ENCODE data around the gene LPAR3.

Gene LPAR3

DNA sequence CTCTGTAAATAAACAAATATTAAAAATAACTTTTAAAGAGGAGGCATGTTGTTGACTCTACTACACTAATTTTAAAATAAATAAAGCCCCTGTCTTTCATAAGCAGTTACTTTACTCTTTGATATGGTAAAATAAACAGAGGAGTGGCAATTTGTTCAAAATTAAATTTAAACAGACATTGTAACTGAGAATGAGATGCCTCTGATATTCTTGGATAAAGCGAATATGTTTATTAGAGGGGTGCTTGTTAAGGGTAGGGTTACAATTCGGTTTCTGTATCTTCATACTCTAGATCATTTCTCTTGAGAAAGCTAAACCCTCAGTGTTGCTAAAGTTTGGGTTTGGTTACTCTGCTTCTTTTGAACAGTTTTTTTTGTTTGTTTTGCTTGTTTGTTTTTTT, 19.6 kb downstream of the LPAR3 start:
- H3K27ac ChIP-seq (ENCODE audit: low read depth, low read length): no peak overlapping the region
- no peaks in the 10 kb centered on the region for H3F3A ChIP-seq (ENCODE audit: insufficient read depth)
- H3K9ac ChIP-seq (ENCODE audit: low read length): no peak overlapping the region
- H3K9me2 ChIP-seq (replicated peaks; ENCODE audit: insufficient read depth, low read length): no peaks in the 10 kb centered on the region
- no peak overlapping the region for H2AFZ ChIP-seq (ENCODE audit: low read depth, low read length, severe bottlenecking)
- H4K20me1 ChIP-seq (ENCODE audit: low read depth, low read length): no peaks in the 10 kb centered on the region
- H3K4me2 ChIP-seq (ENCODE audit: low read depth, low read length, poor library complexity, severe bottlenecking): no peak overlapping the region
- no peak for TF ChIP-seq EZH2phosphoT487 (conservative IDR thresholded peaks at IDR 0.05; ENCODE audit: low read length)
- TF ChIP-seq, protein P1, sequence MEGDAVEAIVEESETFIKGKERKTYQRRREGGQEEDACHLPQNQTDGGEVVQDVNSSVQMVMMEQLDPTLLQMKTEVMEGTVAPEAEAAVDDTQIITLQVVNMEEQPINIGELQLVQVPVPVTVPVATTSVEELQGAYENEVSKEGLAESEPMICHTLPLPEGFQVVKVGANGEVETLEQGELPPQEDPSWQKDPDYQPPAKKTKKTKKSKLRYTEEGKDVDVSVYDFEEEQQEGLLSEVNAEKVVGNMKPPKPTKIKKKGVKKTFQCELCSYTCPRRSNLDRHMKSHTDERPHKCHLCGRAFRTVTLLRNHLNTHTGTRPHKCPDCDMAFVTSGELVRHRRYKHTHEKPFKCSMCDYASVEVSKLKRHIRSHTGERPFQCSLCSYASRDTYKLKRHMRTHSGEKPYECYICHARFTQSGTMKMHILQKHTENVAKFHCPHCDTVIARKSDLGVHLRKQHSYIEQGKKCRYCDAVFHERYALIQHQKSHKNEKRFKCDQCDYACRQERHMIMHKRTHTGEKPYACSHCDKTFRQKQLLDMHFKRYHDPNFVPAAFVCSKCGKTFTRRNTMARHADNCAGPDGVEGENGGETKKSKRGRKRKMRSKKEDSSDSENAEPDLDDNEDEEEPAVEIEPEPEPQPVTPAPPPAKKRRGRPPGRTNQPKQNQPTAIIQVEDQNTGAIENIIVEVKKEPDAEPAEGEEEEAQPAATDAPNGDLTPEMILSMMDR (IDR thresholded peaks at IDR 0.05; ENCODE audit: insufficient read depth, low read length, poor library complexity, severe bottlenecking): no peak
- no peaks in the 10 kb centered on the region for H3K9me3 ChIP-seq (ENCODE audit: insufficient read depth, low read length)
- no peak overlapping the region for H3K4me3 ChIP-seq (ENCODE audit: insufficient read depth, low read length, poor library complexity, severe bottlenecking)
- H3K36me3 ChIP-seq (ENCODE audit: low read length): no peaks in the 10 kb centered on the region
- H3K79me2 ChIP-seq (ENCODE audit: insufficient read depth, low read length): no peaks in the 10 kb centered on the region
- no peaks in the 10 kb centered on the region for H3K27me3 ChIP-seq (ENCODE audit: low read length)

DNA sequence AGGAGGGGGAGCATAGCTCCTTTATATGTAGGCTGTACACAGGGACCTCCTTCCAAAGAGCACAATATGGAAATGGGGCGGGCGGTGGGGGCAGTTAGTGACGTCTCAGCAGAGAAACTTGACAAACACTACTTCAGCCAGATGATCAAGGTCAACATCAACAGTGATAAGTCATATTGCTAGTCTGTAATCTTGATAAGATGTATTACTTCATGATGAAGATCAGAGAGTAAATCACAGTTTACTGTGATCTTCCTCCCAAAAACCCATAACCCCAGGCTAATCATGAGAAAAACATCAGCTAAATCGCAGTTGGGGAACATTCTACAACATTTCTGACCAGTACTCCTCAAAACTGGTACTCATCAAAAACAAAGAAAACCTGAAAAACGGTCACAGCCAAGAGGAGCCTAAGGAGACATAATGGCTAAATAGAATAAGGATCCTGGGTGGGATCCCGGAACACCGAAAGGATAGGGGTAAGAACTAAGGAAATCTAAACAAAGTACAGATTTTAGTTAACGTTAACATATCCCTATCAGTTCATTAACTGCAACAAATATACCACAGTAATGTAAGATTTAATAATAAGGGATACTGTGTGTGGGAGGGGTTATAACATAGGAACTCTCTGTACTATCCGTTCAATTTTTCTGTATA, 20.2 kb downstream of the LPAR3 start:
- no peaks in the 10 kb centered on the region for H3K36me3 ChIP-seq (ENCODE audit: low read length)
- no peak overlapping the region for H3K4me2 ChIP-seq (ENCODE audit: low read depth, low read length, poor library complexity, severe bottlenecking)
- H4K20me1 ChIP-seq (ENCODE audit: low read depth, low read length): no peaks in the 10 kb centered on the region
- H3K9me3 ChIP-seq (ENCODE audit: insufficient read depth, low read length): no peaks in the 10 kb centered on the region
- no peak overlapping the region for H3K27ac ChIP-seq (ENCODE audit: low read depth, low read length)
- TF ChIP-seq, protein P1 (IDR thresholded peaks at IDR 0.05; ENCODE audit: insufficient read depth, low read length, poor library complexity, severe bottlenecking): no peak
- no peak for TF ChIP-seq EZH2phosphoT487 (conservative IDR thresholded peaks at IDR 0.05; ENCODE audit: low read length)
- H3K79me2 ChIP-seq (ENCODE audit: insufficient read depth, low read length): no peaks in the 10 kb centered on the region
- H3K4me3 ChIP-seq (ENCODE audit: insufficient read depth, low read length, poor library complexity, severe bottlenecking): no peak overlapping the region
- no peaks in the 10 kb centered on the region for H3K27me3 ChIP-seq (ENCODE audit: low read length)
- H3F3A ChIP-seq (ENCODE audit: insufficient read depth): no peaks in the 10 kb centered on the region
- H2AFZ ChIP-seq (ENCODE audit: low read depth, low read length, severe bottlenecking): no peak overlapping the region
- H3K9ac ChIP-seq (ENCODE audit: low read length): no peak overlapping the region
- no peaks in the 10 kb centered on the region for H3K9me2 ChIP-seq (replicated peaks; ENCODE audit: insufficient read depth, low read length)

DNA sequence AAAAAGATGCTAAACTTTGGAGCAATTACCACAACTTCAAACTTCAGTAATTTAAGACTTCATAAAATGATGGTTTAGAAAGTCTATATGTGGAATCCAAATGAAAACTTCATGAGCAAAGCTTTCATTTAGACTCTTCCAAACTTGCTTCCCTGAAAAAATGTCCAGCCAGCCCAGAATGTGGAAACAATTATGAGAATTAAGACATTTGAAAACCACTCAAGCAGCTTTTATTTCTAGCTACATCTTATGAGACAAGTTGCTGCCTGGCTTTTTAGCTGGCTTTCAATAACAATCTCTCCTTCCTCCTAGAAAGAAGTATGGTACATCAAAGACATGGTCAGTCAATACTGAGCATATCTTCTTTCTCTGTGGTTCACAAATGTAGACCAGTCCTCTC, 21.8 kb downstream of the LPAR3 start:
- Histone ChIP-seq H3K27me3 (ENCODE audit: low read length) (no peaks in the 10 kb centered on the region), H3K79me2 (ENCODE audit: insufficient read depth, low read length) (no peaks in the 10 kb centered on the region), H3K4me2 (ENCODE audit: low read depth, low read length, poor library complexity, severe bottlenecking) (no peak overlapping the region), H4K20me1 (ENCODE audit: low read depth, low read length) (no peaks in the 10 kb centered on the region), H2AFZ (ENCODE audit: low read depth, low read length, severe bottlenecking) (no peak overlapping the region), H3K27ac (ENCODE audit: low read depth, low read length) (no peak overlapping the region), H3F3A (ENCODE audit: insufficient read depth) (no peaks in the 10 kb centered on the region), H3K9ac (ENCODE audit: low read length) (no peak overlapping the region), H3K9me3 (ENCODE audit: insufficient read depth, low read length) (no peaks in the 10 kb centered on the region), H3K9me2 (replicated peaks; ENCODE audit: insufficient read depth, low read length) (no peaks in the 10 kb centered on the region), H3K36me3 (ENCODE audit: low read length) (no peaks in the 10 kb centered on the region), H3K4me3 (ENCODE audit: insufficient read depth, low read length, poor library complexity, severe bottlenecking) (no peak overlapping the region)
- TF ChIP-seq EZH2phosphoT487 (conservative IDR thresholded peaks at IDR 0.05; ENCODE audit: low read length): no peak
- TF ChIP-seq, protein P1 (IDR thresholded peaks at IDR 0.05; ENCODE audit: insufficient read depth, low read length, poor library complexity, severe bottlenecking): no peak

All from SU-DHL-6 (cell line).